Renal cortical epithelial cell (primary cell): ENCODE data around the gene CATSPER4. TPM values are rescaled to one million over a fixed set of nuclear protein-coding genes. Genes with fewer than 3 reads are reported as not detected.
A peak's percentile ranks its signal among the peaks of the same experiment; 100 is the strongest.
"Not testable (repeated sequence)": the region's sequence is repeated elsewhere in the genome, so short reads cannot be mapped to it uniquely, and the experiment has no call there.

ENCODE experiments used
- DNase-seq: peaks from one replicate; pipeline ENCODE4 v3.0.0-alpha.2; 2011; ENCODE audit warnings: low read depth
- total RNA-seq: library from RNA; depleted of rRNA; stranded (reverse); fragments of >200 nt; gene quantifications from 2 replicates; pipeline ENCODE4 v1.2.3, GENCODE V29; 2014

The CATSPER4 gene
- total RNA-seq, 1 donor from 2014 or later: not detected

DNA sequence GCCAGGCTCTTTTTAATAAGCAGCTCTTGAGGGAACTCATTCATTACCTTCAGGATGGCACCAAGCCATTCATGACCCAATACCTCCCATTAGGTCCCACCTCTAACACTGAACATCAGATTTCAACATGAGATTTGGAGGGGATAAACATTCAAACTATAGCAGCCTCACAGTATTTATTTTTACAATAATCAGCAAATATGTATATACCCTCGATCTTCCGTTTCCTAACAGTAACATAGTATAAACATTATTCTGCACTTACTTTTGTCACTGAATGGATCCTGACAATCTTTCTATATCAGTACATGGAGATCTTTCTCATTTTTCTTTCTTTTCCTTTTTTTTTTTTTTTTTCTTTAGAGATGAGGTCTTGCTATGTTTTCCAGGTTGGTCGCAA is 5.4 kb downstream of the CATSPER4 start:
- DNase-seq: no peak

- DNase-seq: no peak
Measured at GRCh38 chr1:26197301-26197700, 6.9 kb downstream of the CATSPER4 start.

- no peak for DNase-seq
Measured at GRCh38 chr1:26197813-26198212, 7.4 kb downstream of the CATSPER4 start.

- no peak for DNase-seq
Measured at GRCh38 chr1:26200413-26200812, 10.0 kb downstream of the CATSPER4 start.

DNA sequence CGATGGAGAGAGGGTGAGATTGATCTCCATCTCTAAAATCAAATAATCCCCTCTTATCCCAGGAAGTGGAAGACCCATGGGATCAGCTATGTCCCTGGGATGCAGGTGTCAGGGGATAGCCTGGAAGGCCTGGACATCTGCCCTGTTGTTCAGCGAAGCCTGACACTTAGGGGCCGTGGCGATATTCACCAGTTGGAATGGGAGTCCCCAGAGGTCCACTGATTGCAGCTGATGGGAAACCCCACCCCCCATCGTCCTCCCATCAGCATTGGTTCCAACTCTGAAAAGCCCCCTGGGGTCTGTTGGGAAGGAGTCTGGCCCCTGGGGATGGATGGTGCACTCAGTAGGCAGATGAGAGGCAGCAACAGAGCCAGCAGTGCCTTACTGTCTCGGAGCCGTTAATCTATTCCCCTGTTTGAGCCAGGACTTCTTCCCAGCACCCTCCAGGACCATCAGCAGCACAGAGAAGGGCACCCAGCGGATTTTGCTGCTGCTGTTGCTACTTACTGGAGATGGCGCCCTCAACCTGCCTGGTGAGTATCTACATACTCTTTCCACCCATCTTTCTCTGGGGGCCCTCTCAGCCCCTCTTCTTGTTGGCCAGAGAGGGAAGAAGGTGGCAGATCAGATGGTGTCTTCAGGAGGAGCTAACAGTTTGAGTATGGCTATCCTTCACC is 13.4 kb downstream of the CATSPER4 start:
- DNase-seq: no peak

GRCh38 chr1:26210147-26210870 is 19.9 kb downstream of the CATSPER4 start:
- DNase-seq: no peak

DNA sequence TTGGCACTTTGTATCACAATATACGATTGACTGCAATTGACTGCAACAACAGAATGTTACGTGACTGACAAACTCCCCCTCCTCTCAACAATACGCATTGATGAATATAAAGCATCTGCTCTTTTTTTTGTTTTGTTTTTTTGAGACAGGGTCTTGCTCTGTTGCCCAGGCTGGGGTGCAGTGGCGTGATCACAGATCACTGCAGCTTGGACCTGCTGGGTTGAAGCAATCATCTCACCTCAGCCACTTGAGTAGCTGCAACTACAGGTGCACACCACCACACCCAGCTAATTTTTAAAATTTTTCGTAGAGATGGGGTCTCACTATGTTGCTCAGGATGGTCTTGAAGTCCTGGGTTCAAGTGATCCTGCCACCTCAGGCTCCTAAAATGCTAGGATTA is 22.3 kb downstream of the CATSPER4 start:
- DNase-seq: no peak

GRCh38 chr1:26213335-26213905 is 23.0 kb downstream of the CATSPER4 start:
- no peak for DNase-seq

GRCh38 chr1:26215246-26215645 is 24.8 kb downstream of the CATSPER4 start:
- DNase-seq: no peak

GRCh38 chr1:26218906-26219494 is 28.6 kb downstream of the CATSPER4 start:
- DNase-seq: peak; percentile 79

GRCh38 chr1:26220199-26220912 is 30.0 kb downstream of the CATSPER4 start:
- no peak for DNase-seq

DNA sequence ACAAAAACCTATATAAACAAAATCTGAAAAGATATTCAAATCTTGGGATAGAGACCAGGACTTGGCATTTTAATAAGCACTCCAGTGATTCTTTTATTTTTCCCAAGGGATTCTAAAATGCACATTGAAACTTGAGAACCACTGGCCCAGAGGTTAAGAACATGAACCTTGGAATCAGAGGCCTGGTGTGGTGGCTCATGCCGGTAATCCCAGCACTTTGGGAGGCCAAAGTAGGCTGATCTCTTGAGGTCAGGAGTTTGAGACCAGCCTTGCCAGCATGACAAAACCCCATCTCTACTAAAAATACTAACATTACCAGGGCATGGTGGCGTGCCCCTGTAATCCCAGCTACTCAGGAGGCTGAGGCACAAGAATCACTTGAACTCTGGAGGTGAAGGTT is 30.7 kb downstream of the CATSPER4 start:
- DNase-seq: no peak

DNA sequence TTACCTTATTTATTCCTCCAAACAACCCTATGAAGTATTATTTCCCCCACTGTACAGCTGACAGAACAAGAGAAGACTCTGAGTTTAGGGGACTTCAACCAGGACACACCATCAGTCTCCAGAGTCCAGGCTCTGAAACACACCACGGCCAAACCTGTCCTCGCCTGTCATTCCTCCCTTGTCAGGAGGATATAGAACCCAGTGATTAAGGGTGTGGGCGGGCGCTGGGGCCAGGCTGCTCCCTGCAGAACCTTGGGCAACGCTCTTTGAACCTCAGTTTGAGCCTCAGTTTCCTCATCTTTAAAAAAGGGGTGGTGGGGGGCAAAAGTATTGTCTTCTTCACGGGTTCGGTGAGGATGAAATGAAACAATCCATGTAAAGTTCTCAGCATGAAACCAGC is 34.2 kb downstream of the CATSPER4 start:
- no peak for DNase-seq

DNA sequence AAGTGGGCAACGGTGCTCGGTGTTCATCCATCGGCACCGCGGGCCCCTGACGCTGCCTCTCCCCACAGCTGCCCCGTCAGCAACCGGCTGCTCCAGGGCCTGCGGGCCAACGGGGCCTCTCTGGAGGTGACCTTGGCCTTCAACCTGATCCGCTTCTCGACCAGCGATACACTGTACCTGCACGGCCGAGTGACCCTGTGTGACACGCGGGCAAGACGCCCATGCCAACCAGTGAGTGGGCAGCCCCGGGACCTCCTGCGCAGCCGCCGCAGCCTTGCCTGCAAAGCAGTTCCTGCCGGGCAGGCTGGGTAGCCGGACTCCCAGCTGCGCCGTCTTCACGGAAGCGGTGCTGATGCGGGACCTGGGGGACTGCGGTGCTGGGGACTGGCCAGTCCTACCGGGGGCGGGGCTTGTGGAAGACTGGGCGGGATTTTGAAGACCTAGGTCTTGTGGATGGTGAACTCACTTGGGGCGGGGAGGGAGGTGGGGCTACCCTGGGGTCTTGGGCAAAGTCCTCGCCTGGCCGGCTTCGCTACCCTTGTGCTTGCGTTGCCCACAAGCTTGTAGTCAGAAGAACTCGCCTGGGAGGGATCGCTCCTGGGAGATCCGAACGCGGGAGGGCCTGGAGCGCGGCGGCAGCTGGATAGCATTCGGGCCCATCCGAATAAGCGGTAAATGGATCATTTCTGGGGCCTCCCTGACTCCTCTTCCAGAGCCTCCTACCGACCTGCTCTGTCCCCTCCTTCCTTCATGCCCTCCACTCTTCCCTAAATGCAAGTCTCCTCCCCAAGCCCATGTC is 34.8 kb downstream of the CATSPER4 start:
- peak; percentile 50 for DNase-seq

GRCh38 chr1:26230682-26231081 is 40.3 kb downstream of the CATSPER4 start:
- DNase-seq: not testable (repeated sequence)

- peak; percentile 91 for DNase-seq
Measured at GRCh38 chr1:26233903-26234643, 43.7 kb downstream of the CATSPER4 start, which contains the start of gene CEP85. Gene CEP85 (plus strand): TSS chr1:26234200. CDS start chr1:26239784, 5,584 bp downstream.

DNA sequence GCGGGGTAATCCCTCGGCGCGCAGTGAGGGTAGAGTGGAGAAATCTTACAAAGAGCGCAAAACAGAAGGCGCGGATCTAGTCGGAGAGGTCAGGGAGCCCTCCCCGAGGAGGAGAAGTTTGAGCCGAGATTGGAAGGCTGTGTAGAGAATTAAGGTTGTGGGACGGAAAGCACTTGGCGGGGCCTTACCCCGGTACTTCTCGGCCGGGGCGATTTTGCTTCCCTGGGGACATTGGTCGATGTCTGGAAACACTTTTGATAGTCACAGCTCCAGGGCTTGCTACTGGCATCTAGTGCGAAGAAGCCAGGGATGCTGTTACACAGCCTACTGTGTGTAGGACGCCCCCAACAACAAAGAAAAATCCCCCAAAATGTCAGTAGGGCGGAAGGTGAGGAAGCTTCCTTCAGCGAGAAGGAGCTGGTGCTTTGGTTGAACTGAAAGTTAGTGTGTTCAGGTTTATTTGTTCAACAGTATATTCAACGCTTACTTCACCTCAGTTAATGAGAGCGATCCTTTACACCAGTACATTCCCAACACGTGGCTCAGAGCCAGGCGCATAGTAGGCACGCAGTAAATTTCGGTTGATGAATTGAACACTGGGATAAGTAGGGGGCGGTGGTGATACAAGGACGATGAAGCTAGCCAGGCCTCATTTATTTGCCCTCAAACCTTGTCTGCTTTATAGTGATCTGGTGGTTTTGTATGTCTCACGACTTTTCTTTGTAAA is 44.4 kb downstream of the CATSPER4 start:
- DNase-seq: no peak

DNA sequence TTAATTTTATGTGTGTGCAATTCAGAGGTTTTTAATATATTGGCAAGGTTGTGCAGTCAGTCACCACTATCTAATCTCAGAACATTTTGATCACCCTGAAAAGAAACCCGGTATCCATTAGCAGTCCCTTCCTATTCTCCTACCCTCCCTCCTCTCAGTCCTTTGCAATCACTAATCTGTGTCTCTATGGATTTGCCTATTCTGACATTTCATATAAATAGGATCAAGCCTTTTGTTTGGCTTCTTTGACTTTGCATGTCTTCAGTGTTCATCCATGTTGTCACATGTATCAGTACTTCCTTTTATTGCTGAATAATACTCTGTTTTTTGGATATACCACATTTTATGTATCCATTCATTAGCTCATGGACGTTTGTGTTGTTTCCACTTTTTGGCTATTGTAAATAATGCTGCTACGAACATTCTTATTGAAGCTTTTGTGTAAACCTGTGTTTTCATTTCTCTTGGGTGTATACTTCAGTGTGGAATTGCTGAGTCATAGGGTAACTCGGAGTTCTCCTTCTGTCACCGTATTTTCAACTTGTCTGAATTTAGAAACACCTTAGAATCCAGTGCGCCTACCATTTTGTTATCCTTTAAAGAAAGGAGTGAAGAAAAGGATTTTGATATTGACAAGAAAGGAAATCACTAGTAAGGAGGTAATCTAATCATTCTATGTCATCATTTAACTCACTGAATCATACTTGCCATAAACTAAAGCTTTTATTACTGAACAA is 47.0 kb downstream of the CATSPER4 start:
- DNase-seq: peak; percentile 71

GRCh38 chr1:26239936-26240335 is 49.5 kb downstream of the CATSPER4 start:
- peak; percentile 33 for DNase-seq
